Measurements from ENCODE around the gene PCDHA2. TPM values are rescaled to one million over a fixed set of nuclear protein-coding genes. Genes with fewer than 3 reads are reported as not detected.
"Not testable (repeated sequence)": the region's sequence is repeated elsewhere in the genome, so short reads cannot be mapped to it uniquely, and the experiment has no call there.

Gene PCDHA2
- total RNA-seq, 1 donor from 2014 or later: 0.87 TPM

GRCh38 chr5:140808889-140809291, 14.2 kb downstream of the PCDHA2 start:
- Mint-ChIP-seq H3K4me3 (no peak overlapping the region), H3K4me1 (peaks cover 10% of the 10 kb centered on the region), H3K27ac (no peak overlapping the region), H3K36me3 (peaks cover 55% of the 10 kb centered on the region), H3K27me3 (ENCODE audit: low read depth) (no peaks in the 10 kb centered on the region), H3K9me3 (peaks cover 42% of the 10 kb centered on the region)
- no peak for DNase-seq (ENCODE audit: low spot score in 2 of 2, unreplicated experiment in 2 of 2)
- TF ChIP-seq CTCF (IDR thresholded peaks at IDR 0.05; ENCODE audit: unreplicated experiment): no peak

GRCh38 chr5:140821375-140822280, 27.0 kb downstream of the PCDHA2 start, which contains the start of gene PCDHA5:
PCDHA5 (plus strand) TSS chr5:140821613.
- TF ChIP-seq CTCF (IDR thresholded peaks at IDR 0.05; ENCODE audit: unreplicated experiment): no peak
- no peaks in the 10 kb centered on the region for H3K27me3 Mint-ChIP-seq (ENCODE audit: low read depth)
- H3K27ac Mint-ChIP-seq: no peak within 1 kb of the TSS
- no peak within 1 kb of the TSS for H3K4me3 Mint-ChIP-seq
- no peaks in the 10 kb centered on the region for H3K4me1 Mint-ChIP-seq
- peaks cover 32% of the 10 kb centered on the region for H3K36me3 Mint-ChIP-seq
- peaks cover 22% of the 10 kb centered on the region for H3K9me3 Mint-ChIP-seq
- DNase-seq (ENCODE audit: low spot score in 2 of 2, unreplicated experiment in 2 of 2): no peak

- TF ChIP-seq CTCF (IDR thresholded peaks at IDR 0.05; ENCODE audit: unreplicated experiment): no peak
- Mint-ChIP-seq H3K36me3 (peaks cover 34% of the 10 kb centered on the region), H3K27me3 (ENCODE audit: low read depth) (no peaks in the 10 kb centered on the region), H3K4me1 (no peaks in the 10 kb centered on the region), H3K9me3 (peaks cover 25% of the 10 kb centered on the region), H3K4me3 (no peak overlapping the region), H3K27ac (no peak overlapping the region)
- no peak for DNase-seq (ENCODE audit: low spot score in 2 of 2, unreplicated experiment in 2 of 2)
Measured at GRCh38 chr5:140822281-140822629, 27.6 kb downstream of the PCDHA2 start.

GRCh38 chr5:140822969-140823368, 28.3 kb downstream of the PCDHA2 start:
- peaks cover 35% of the 10 kb centered on the region for H3K36me3 Mint-ChIP-seq
- H3K4me3 Mint-ChIP-seq; H3K4me1 Mint-ChIP-seq; H3K27ac Mint-ChIP-seq; H3K27me3 Mint-ChIP-seq (ENCODE audit: low read depth); DNase-seq (ENCODE audit: low spot score in 2 of 2, unreplicated experiment in 2 of 2): not testable (repeated sequence)
- H3K9me3 Mint-ChIP-seq: peaks cover 18% of the 10 kb centered on the region

- Mint-ChIP-seq H3K4me1 (peaks cover 2% of the 10 kb centered on the region), H3K36me3 (peaks cover 38% of the 10 kb centered on the region), H3K4me3 (no peak overlapping the region), H3K9me3 (peaks cover 19% of the 10 kb centered on the region), H3K27me3 (ENCODE audit: low read depth) (no peaks in the 10 kb centered on the region), H3K27ac (no peak overlapping the region)
- no peak for DNase-seq (ENCODE audit: low spot score in 2 of 2, unreplicated experiment in 2 of 2)
- TF ChIP-seq CTCF (IDR thresholded peaks at IDR 0.05; ENCODE audit: unreplicated experiment): no peak
Measured at GRCh38 chr5:140823475-140823874, 28.8 kb downstream of the PCDHA2 start.

- no peak for DNase-seq (ENCODE audit: low spot score in 2 of 2, unreplicated experiment in 2 of 2)
- peak within 1 kb of the TSS; percentile 84 for H3K27ac Mint-ChIP-seq
- H3K4me3 Mint-ChIP-seq: peak within 1 kb of the TSS; percentile 75
- no peaks in the 10 kb centered on the region for H3K27me3 Mint-ChIP-seq (ENCODE audit: low read depth)
- peak; percentile 19 for TF ChIP-seq CTCF (IDR thresholded peaks at IDR 0.05; ENCODE audit: unreplicated experiment)
- peaks cover 57% of the 10 kb centered on the region for H3K36me3 Mint-ChIP-seq
- peaks cover 33% of the 10 kb centered on the region for H3K9me3 Mint-ChIP-seq
- peaks cover 2% of the 10 kb centered on the region for H3K4me1 Mint-ChIP-seq
Measured at GRCh38 chr5:140827704-140828361, 33.2 kb downstream of the PCDHA2 start, which contains the start of gene PCDHA6. PCDHA6 (plus strand) TSS chr5:140827960; CDS start chr5:140828092, 132 bp downstream.
